Stimulated activated CD8-positive, alpha-beta memory T cell treated with anti-CD3 and anti-CD28 coated beads, Interleukin-15, amount 100 ng/mL, for 48 hours (primary cell): ENCODE measurements around the gene GAREM2.
"Not testable (repeated sequence)": the region's sequence is repeated elsewhere in the genome, so short reads cannot be mapped to it uniquely, and the experiment has no call there.

ENCODE experiments used
- DNase-seq, 2 donors: peaks; one replicate each; pipeline ENCODE4 v3.0.0-alpha.2; 2020; ENCODE audit warnings: low read depth in 2 of 2

GAREM2 gene

GRCh38 chr2:26172871-26173775, at the start of gene GAREM2:
GAREM2 (plus strand) TSS chr2:26173088; CDS start chr2:26173221, 133 bp downstream.
- DNase-seq = no peak

DNA sequence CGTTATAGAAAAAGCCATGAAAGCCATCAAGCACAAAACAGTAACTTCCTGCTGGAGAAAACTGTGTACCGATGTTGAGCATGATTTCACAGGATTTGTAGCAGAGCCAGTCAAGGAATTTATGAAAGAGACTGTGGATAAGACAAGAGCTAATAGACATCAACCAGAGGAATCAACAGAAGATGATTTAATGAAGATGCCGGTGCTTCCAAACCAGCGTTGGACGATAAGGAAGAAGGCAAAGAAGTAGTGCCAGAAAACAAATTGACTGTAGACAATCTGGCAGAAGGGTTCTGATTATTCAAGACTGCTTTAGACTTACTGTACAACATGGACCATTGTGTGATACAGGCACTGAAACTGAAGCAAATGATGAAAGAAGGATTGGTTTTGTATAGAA, 49.5 kb upstream of the GAREM2 start:
- DNase-seq = no peak

GRCh38 chr2:26126074-26126473, 46.8 kb upstream of the GAREM2 start:
- no peak for DNase-seq

DNA sequence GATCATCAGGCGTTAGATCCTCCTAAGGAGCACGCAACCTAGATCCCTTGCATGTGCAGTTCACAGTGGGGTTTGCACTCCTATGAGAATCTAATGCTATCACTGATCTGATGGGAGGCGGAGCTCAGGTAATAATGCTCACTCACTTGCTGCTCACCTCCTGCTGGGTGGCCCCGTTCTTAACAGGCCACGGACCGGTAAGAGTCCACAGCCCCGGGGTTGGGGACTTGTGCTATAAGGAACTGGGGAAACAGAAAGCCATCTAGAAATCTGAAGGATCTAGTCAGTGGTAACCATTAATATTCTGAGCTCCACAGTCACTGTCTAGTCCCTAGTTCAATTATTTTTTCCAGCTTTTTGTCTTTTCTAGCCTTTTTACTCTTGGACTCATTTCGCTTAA, 44.7 kb upstream of the GAREM2 start:
- DNase-seq = no peak

DNA sequence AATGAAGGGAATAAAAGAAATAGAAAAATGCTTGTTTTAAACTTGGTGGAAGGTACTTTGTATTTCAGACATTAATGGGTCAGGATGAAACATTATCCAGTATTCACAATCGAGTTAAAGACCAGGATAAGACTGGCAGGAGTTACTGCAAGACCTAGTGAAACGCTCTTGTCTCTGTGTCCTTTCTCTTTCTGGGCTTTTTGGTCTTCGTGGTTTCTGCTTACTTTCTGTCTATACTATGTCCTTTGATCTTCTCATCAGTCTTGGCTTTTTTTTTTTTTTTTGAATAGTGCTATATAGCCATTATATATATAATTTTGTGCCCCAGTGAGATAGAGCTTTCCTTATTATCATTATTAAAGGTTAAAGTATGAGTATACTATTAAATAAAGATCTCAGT, 42.1 kb upstream of the GAREM2 start:
- DNase-seq = no peak

DNA sequence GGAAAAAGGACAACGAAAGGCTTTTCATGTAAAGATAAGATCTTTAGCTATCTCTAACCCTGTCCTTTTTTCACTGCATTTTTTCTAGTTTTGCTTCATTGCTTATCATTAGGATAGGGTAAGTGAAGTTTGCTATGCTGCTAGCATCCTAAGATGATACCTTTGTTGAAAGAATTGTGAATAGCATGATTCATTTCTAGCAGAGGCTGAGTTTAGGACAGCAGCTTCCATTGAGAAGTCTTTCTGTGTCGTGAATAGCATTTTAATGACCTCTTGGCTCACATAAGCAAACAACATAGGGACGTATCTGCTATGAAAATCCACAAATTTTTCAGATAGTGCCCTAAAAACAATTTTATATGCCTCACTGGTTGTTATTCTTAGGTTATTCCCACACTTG, 36.4 kb upstream of the GAREM2 start:
- no peak for DNase-seq

GRCh38 chr2:26139269-26140183, 33.4 kb upstream of the GAREM2 start:
- DNase-seq = no peak

DNA sequence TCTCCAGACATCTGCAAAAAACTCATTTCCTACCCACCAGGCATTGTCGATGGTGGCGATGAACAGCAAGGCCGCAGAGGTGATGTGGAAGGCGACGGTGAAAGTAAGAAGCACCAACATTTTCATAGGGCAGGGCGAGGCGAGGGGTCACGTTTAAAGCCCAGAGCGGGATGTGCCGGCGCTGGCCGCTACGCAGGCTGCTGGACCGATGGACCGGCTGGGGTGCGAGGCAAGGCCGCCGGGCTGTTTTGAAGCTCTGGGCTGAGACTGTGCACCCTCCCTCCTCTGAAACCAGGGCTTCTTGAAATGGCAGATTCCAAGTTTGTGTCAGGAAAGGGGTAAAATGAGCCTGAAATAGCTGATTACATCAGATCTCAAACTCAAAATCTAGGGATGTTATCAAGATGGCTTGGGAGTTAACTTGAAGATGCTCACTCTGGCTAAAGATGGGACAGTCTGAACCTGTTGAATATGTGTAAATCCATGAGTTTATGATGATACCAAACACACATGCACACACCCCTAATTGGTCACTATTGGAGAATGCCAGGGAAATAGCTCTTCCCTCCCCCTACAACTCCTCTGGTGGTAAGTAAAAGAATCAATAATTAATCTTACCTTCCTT, 31.6 kb upstream of the GAREM2 start:
- DNase-seq = no peak

GRCh38 chr2:26144031-26144430, 28.9 kb upstream of the GAREM2 start:
- DNase-seq = no peak

- peak; percentile 26 to 31 for DNase-seq
Observed at GRCh38 chr2:26144953-26145680, 27.8 kb upstream of the GAREM2 start.

- no peak for DNase-seq
Observed at GRCh38 chr2:26148501-26148900, 24.4 kb upstream of the GAREM2 start.

GRCh38 chr2:26150243-26150642, 22.6 kb upstream of the GAREM2 start:
- no peak for DNase-seq

DNA sequence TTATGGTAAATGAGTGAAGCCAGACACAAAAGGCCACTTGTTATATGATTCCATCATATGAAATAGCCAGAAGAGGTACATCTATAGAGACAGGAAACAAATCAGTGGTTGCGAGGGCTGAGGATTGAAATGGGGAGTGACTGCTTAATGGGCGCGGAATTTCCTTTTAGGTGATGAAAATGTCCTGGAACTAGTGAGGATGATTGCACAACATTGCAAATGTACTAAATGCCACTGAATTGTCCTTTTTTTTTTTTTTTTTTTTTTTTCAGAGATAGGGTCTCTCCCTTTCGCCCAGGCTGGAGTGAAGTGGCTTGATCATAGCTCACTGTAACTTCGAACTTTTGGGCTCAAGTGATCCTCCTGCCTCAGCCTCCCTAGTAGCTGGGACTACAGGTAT, 15.3 kb upstream of the GAREM2 start:
- DNase-seq = no peak

DNA sequence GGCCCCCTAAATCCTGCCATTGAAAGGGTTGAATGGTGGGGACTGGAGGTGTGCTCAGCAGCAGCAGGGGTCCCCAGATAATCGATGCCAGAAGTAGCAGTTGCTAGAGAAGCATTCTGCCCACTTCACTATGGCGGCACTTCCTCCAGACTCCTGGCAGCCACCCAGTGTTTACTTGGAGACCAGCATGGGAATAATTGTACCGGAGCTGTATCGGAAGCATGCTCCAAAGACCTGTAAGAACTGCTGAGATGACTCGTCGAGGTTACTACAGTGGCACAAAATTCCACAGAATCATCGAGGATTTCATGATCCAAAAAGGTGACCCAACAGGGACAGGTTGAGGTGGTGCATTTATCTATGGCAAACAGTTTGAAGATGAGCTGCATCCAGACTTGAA, 11.0 kb upstream of the GAREM2 start:
- no peak for DNase-seq

DNA sequence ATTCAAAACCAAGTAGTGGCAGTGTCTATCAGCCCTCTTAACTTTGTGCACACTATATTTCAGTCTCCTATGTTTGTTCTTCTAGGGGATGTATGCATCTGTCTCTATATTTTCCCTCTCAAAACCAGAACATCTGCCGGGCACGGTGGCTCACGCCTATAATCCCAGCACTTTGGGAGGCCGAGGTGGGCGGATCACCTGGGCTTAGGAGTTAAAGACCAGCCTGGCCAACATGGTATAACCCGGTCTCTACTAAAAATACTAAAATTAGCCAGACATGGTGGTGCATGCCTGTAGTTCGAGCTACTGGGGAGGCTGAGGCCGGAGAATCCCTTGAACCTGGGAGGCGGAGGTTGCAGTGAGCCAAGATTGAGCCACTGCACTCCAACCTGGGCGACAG, 9.9 kb upstream of the GAREM2 start:
- no peak for DNase-seq

DNA sequence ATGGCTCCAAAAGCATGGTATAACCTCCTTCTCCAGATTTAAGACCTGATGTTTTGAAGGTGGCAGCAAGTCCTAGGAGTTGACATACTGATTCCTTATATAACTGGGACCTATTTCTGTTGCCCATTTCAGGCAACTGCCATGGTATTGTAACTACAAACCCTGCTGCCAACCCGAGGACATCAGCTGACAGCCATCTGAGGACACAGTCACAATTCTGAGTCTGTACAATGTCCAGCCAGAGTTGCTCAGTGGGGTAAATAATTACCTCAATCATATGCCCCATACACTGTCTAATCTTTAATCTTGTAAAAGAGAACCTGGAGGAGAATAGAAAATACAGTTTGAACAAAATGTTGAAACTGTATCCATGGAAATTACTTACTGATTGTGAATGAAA, 8.7 kb upstream of the GAREM2 start:
- no peak for DNase-seq

DNA sequence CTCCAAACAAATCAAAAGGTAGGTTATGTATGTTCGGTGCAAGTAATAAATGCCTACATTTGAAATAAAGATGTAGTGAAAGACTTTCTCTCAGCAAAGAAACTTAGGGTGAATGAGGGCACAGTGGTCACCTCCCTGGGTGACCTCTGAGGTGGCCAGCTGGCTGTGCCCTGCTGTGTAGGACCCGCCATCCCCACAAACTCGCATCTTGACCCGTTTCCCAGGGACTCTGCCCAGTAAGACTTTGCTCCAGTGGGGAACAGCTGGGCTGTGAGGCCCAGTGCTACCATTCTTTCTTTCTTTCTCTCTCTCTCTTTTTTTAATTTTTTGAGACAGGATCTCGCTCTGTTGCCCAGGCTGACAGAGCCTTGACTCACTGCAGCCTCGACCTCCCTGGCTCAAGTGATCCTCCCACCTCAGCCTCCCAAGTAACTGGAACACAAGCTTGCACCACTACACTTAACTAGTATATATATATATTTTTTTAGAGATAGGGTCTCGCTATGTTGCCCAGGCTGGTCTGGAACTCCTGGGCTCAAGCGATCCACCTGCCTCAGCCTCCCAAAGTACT, 8.2 kb upstream of the GAREM2 start:
- DNase-seq = no peak

GRCh38 chr2:26165403-26165802, 7.5 kb upstream of the GAREM2 start:
- no peak for DNase-seq

DNA sequence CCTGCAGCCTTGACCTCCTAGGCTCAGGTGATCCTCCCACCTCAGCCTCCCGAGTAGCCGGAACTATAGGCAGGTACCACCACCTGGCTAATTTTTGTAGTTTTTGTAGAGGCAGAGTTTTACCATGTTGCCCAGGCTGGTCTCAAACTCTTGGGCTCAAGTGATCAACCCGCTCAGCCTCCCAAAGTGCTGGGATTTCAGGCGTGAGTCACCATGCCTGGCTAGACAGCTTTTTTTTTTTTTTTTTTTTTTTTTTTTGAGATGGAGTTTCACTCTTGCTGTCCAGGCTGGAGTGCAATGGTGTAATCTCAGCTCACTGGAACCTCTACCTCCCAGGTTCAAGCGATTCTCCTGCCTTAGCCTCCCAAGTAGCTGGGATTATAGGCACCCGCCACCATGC, 6.3 kb upstream of the GAREM2 start:
- DNase-seq = not testable (repeated sequence)

- DNase-seq = no peak
Observed at GRCh38 chr2:26168785-26169184, 4.1 kb upstream of the GAREM2 start.

DNA sequence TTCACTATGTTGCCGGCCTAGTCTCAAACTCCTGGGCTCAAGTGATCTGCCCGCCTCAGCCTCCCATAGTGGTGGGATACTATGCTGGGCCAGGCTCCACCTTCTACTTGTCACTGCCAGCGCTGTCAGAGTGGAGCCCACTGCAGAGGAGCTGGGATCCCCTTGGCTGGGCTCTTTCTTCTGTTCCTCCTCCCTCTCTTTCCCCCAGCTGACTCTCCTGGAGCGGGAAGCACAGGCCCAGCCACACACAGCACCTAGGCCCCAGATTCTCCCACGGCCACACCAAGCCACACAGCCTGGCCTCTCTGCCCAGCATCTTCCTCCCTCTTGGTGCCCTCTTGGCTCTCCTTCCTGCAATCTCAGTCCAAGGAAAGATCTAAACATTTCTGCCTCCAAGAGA, 3.7 kb upstream of the GAREM2 start:
- no peak for DNase-seq
